ENCODE data around the gene SVIL. TPM values are rescaled to one million over a fixed set of nuclear protein-coding genes. Genes with fewer than 3 reads are reported as not detected.
"Not testable (repeated sequence)": the region's sequence is repeated elsewhere in the genome, so short reads cannot be mapped to it uniquely, and the experiment has no call there.

SVIL gene
- total RNA-seq, 2 donors from 2014 or later = 39.5 to 46.4 TPM

DNA sequence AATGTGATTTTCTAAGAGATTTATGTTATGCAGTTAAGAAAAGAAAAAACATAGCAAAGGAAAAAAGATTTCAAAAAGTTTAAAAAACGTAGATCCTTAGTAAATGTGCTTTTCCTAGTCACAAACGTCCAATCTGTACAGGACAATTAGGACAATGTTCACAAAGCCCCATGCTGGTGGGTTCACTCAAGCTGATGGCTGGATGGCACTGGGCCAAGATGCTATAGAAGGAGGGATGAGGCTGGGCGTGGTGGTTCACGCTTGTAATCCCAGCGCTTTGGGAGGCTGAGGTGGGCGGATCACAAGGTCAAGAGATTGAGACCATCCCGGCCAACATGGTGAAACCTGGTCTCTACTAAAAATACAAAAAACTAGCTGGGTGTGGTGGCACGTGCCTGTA, 22.1 kb downstream of the SVIL start:
- ATAC-seq = no peak
- Mint-ChIP-seq H3K4me1 (peaks cover 13% of the 10 kb centered on the region), H3K4me3 (no peak overlapping the region), H3K27ac (peak overlapping the region; percentile 37), H3K36me3 (ENCODE audit: low read depth) (peaks cover 6% of the 10 kb centered on the region), H3K27me3 (no peaks in the 10 kb centered on the region)
- no peak for DNase-seq
- H3K9me3 ChIP-seq (ENCODE audit: control insufficient read depth, low read length, poor library complexity, severe bottlenecking) = no peaks in the 10 kb centered on the region

DNA sequence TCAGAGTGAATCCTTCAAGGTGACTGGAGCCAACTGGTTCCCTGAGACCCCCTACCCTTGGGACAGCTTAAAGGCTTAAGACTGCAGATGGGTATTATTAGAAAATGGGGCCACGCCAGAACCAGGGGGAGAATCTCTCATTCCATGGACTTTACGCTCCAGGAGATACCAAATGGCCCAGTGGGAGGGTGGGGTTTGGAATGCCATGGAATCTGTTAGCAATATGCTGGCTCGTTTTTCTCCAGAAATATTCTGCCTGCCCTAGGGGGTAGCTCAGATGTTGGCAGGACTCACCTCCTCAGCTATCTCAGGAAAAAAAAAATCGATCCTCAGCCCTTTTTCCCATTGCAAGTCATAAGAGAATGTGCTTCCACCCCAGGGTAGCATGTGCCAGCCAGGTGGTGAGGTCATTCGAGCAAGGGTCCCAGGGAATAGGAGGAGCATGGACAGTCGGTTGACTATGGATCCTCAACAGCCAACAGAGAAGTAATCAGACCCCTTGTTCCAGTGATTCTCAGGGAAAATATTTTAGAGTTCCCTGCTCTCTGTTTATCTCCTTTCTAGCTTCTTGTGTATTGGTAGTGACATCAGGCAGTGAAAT, 22.9 kb downstream of the SVIL start:
- Mint-ChIP-seq H3K27me3 (no peaks in the 10 kb centered on the region), H3K36me3 (ENCODE audit: low read depth) (peaks cover 6% of the 10 kb centered on the region), H3K4me1 (peaks cover 13% of the 10 kb centered on the region), H3K4me3 (no peak overlapping the region), H3K27ac (peak overlapping the region; percentile 37)
- DNase-seq = no peak
- no peaks in the 10 kb centered on the region for H3K9me3 ChIP-seq (ENCODE audit: control insufficient read depth, low read length, poor library complexity, severe bottlenecking)
- ATAC-seq = no peak

- peak overlapping the region; percentile 66 for H3K27ac Mint-ChIP-seq
- no peak for DNase-seq
- peaks cover 13% of the 10 kb centered on the region for H3K4me1 Mint-ChIP-seq
- H3K9me3 ChIP-seq (ENCODE audit: control insufficient read depth, low read length, poor library complexity, severe bottlenecking) = no peaks in the 10 kb centered on the region
- peaks cover 6% of the 10 kb centered on the region for H3K36me3 Mint-ChIP-seq (ENCODE audit: low read depth)
- H3K4me3 Mint-ChIP-seq = peak overlapping the region; percentile 10
- no peaks in the 10 kb centered on the region for H3K27me3 Mint-ChIP-seq
- ATAC-seq = no peak
Observed at GRCh38 chr10:29610876-29611647, 23.7 kb downstream of the SVIL start.

DNA sequence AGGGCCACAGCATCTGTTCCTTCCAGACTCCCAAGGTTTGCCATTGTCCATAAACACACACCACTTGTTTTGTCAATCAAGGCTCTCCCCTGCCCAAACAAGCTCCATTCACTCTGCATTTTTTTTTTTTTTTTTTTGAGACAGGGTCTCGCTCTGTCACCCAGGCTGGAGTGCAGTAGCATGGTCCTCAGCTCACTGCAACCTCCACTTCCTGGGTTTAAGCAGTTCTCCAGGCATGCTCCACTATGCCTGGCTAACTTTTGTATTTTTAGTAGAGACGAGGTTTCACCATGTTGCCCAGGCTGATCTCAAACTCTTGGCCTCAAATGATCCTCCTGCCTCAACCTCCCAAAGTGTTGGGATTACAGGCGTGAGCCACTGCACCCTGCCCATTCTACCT, 24.4 kb downstream of the SVIL start:
- H3K27me3 Mint-ChIP-seq; H3K36me3 Mint-ChIP-seq (ENCODE audit: low read depth); H3K4me3 Mint-ChIP-seq; ATAC-seq; H3K9me3 ChIP-seq (ENCODE audit: control insufficient read depth, low read length, poor library complexity, severe bottlenecking); DNase-seq: not testable (repeated sequence)
- H3K27ac Mint-ChIP-seq = peak overlapping the region; percentile 66
- H3K4me1 Mint-ChIP-seq = peaks cover 14% of the 10 kb centered on the region

DNA sequence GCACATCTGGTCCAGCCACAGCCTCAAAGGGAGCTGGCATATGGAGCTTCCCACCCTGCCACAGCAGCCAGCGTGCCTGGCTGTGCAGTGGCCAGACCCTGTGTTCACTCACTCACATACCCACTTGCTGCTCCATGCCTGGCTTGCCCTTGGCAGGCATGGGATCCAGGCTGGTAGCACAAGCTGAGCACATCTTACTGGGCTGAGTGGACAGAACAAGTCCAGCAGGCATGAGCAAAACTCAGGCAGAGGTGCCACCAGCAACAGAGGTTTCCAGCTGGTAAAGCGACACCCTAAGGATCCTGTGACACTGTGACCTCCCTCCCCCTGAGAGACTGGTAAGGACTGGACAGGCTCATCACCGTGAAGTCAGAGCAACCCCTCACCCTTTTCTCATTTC, 25.1 kb downstream of the SVIL start:
- ATAC-seq = no peak

GRCh38 chr10:29608476-29609301, 26.1 kb downstream of the SVIL start:
- no peaks in the 10 kb centered on the region for H3K9me3 ChIP-seq (ENCODE audit: control insufficient read depth, low read length, poor library complexity, severe bottlenecking)
- Mint-ChIP-seq H3K27ac (no peak overlapping the region), H3K4me3 (no peak overlapping the region), H3K27me3 (no peaks in the 10 kb centered on the region), H3K36me3 (ENCODE audit: low read depth) (peaks cover 6% of the 10 kb centered on the region), H3K4me1 (peaks cover 16% of the 10 kb centered on the region)
- no peak for DNase-seq
- no peak for ATAC-seq

More for the DNA sequence above, 25.1 kb downstream of the SVIL start:
- no peak for DNase-seq
- Mint-ChIP-seq H3K36me3 (ENCODE audit: low read depth) (peaks cover 6% of the 10 kb centered on the region), H3K4me1 (peaks cover 16% of the 10 kb centered on the region), H3K27ac (no peak overlapping the region), H3K4me3 (no peak overlapping the region), H3K27me3 (no peaks in the 10 kb centered on the region)
- H3K9me3 ChIP-seq (ENCODE audit: control insufficient read depth, low read length, poor library complexity, severe bottlenecking) = no peaks in the 10 kb centered on the region

DNA sequence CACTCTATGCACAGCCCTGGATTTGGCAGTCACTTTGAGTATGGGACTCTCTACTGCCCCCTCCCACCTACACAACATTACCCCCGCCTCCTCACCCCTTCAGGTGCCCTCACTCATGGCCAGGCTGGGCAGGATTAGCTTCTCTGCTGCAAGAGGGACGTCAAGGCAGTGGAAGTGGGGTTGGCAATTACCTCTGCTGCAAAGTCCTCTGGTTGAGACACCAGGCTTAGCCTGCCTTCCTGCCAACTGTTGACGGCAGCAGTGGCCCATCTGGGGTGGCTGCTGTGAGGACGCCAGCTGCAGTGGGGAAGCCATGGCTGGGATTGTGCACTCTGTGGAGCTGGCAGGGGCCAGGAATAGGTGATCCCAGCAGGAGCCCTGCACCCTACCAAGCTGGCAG, 26.7 kb downstream of the SVIL start:
- no peak for DNase-seq
- no peaks in the 10 kb centered on the region for H3K27me3 Mint-ChIP-seq
- peaks cover 6% of the 10 kb centered on the region for H3K36me3 Mint-ChIP-seq (ENCODE audit: low read depth)
- no peak for ATAC-seq
- no peaks in the 10 kb centered on the region for H3K9me3 ChIP-seq (ENCODE audit: control insufficient read depth, low read length, poor library complexity, severe bottlenecking)
- peaks cover 16% of the 10 kb centered on the region for H3K4me1 Mint-ChIP-seq
- no peak overlapping the region for H3K4me3 Mint-ChIP-seq
- no peak overlapping the region for H3K27ac Mint-ChIP-seq

- peaks cover 6% of the 10 kb centered on the region for H3K36me3 Mint-ChIP-seq (ENCODE audit: low read depth)
- H3K27ac Mint-ChIP-seq = no peak overlapping the region
- H3K27me3 Mint-ChIP-seq = no peaks in the 10 kb centered on the region
- DNase-seq (no peak), ATAC-seq (no peak)
- H3K4me3 Mint-ChIP-seq = no peak overlapping the region
- H3K9me3 ChIP-seq (ENCODE audit: control insufficient read depth, low read length, poor library complexity, severe bottlenecking) = no peaks in the 10 kb centered on the region
- peaks cover 16% of the 10 kb centered on the region for H3K4me1 Mint-ChIP-seq
Observed at GRCh38 chr10:29607576-29607975, 27.2 kb downstream of the SVIL start.

DNA sequence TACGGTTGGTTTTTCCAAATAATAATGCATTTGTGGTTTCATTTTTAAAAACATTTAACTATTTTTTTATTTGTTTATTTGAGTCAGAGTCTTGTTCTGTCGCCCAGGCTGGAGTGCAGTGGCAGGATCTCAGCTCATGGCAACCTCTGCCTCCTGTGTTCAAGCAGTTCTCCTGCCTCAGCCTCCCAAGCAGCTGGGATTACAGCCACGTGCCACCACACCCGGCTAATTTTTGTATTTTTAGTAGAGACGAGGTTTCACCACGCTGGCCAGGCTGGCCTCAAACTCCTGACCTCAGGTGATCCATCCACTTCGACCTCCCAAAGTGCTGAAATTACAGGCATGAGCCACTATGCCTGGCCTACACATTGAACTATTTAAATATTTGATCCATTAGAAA, 28.1 kb downstream of the SVIL start:
- ATAC-seq; H3K4me3 Mint-ChIP-seq; DNase-seq; H3K36me3 Mint-ChIP-seq (ENCODE audit: low read depth); H3K9me3 ChIP-seq (ENCODE audit: control insufficient read depth, low read length, poor library complexity, severe bottlenecking); H3K27ac Mint-ChIP-seq; H3K27me3 Mint-ChIP-seq: not testable (repeated sequence)
- peaks cover 18% of the 10 kb centered on the region for H3K4me1 Mint-ChIP-seq

- Mint-ChIP-seq H3K4me3 (no peak overlapping the region), H3K36me3 (ENCODE audit: low read depth) (no peaks in the 10 kb centered on the region), H3K27me3 (no peaks in the 10 kb centered on the region), H3K4me1 (peaks cover 11% of the 10 kb centered on the region), H3K27ac (no peak overlapping the region)
- DNase-seq (no peak), ATAC-seq (no peak)
- no peaks in the 10 kb centered on the region for H3K9me3 ChIP-seq (ENCODE audit: control insufficient read depth, low read length, poor library complexity, severe bottlenecking)
Observed at GRCh38 chr10:29604291-29604825, 30.4 kb downstream of the SVIL start.

DNA sequence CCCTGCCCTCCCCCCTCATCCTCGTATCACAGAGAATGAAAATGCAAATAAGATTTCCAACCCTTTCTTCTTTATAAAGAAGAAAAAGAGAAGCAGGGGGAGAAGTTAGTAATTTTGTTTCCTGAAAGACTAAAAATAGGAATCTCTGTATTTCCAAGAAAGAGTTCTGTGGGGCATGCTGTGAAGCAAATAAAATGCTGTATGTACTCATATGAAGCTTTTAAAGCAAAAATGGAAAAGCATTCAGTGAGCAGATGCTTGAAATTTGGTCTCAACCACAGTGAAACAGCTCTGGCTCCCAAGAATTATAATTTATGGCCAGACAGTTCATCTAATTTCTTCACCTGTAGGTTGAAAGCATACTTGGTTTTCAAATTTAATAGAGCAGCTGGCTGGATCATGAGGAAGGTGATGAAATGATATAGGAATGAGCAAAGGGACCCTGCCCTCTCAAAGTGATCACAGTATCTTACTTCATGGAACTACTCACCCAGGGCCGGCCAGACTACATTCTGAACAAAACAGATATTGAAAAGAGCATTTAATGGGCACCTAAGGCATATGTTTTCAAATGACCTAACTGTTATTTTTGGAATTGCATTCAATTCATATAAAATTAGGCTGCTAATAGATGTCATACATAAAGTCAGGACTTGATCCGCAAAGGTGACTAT, 31.4 kb downstream of the SVIL start:
- H3K4me1 Mint-ChIP-seq = peaks cover 11% of the 10 kb centered on the region
- H3K36me3 Mint-ChIP-seq (ENCODE audit: low read depth) = no peaks in the 10 kb centered on the region
- H3K4me3 Mint-ChIP-seq = no peak overlapping the region
- no peak for ATAC-seq
- H3K27ac Mint-ChIP-seq = no peak overlapping the region
- no peaks in the 10 kb centered on the region for H3K9me3 ChIP-seq (ENCODE audit: control insufficient read depth, low read length, poor library complexity, severe bottlenecking)
- no peak for DNase-seq
- H3K27me3 Mint-ChIP-seq = no peaks in the 10 kb centered on the region

GRCh38 chr10:29600821-29601220, 34.0 kb downstream of the SVIL start:
- H3K9me3 ChIP-seq (ENCODE audit: control insufficient read depth, low read length, poor library complexity, severe bottlenecking) = no peaks in the 10 kb centered on the region
- Mint-ChIP-seq H3K36me3 (ENCODE audit: low read depth) (no peaks in the 10 kb centered on the region), H3K27me3 (no peaks in the 10 kb centered on the region), H3K4me1 (peaks cover 17% of the 10 kb centered on the region), H3K4me3 (no peak overlapping the region), H3K27ac (no peak overlapping the region)
- no peak for DNase-seq
- ATAC-seq = no peak

DNA sequence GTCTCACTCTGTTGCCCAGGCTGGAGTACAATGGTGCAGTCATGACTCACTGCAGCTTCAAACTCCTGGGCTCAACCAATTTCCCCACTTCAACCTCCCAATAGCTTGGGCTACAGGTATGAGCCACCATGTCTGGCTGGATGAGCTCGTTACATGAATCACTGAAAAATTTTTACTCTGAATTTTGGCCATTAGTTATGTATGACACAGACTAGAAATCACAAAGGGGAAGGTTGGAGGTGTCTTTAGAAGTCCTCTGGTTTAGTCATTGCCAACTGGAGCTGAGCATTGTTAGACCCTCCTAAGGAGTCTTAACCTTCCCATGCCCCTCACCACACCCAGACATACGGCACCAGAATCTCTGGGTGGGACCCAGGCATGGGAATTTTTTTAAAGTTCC, 34.7 kb downstream of the SVIL start:
- Mint-ChIP-seq H3K4me1 (peaks cover 17% of the 10 kb centered on the region), H3K27me3 (no peaks in the 10 kb centered on the region), H3K27ac (no peak overlapping the region), H3K4me3 (no peak overlapping the region), H3K36me3 (ENCODE audit: low read depth) (no peaks in the 10 kb centered on the region)
- no peaks in the 10 kb centered on the region for H3K9me3 ChIP-seq (ENCODE audit: control insufficient read depth, low read length, poor library complexity, severe bottlenecking)
- ATAC-seq (no peak), DNase-seq (no peak)
